ENCODE measurements around the gene PIH1D1.

Gene PIH1D1

GRCh38 chr19:49417088-49417487 is 34.5 kb downstream of the PIH1D1 start:
- no peaks in the 10 kb centered on the region for H3K36me3 ChIP-seq (ENCODE audit: control insufficient read depth, insufficient read depth, low read length)
- H3K4me3 ChIP-seq (ENCODE audit: low read depth, low read length), result no peak overlapping the region
- H3K4me1 ChIP-seq (ENCODE audit: control insufficient read depth, insufficient read depth, low read length), result peaks cover 6% of the 10 kb centered on the region
- H3K9ac ChIP-seq (ENCODE audit: low read depth, low read length), result no peak overlapping the region
- H3K9me3 ChIP-seq (ENCODE audit: control insufficient read depth, insufficient read depth, low read length), result no peaks in the 10 kb centered on the region
- peaks cover 16% of the 10 kb centered on the region for H3K27me3 ChIP-seq (ENCODE audit: control insufficient read depth, insufficient read depth, low read length)

GRCh38 chr19:49415810-49416200 is 35.8 kb downstream of the PIH1D1 start:
- Histone ChIP-seq H3K36me3 (ENCODE audit: control insufficient read depth, insufficient read depth, low read length) (no peaks in the 10 kb centered on the region), H3K9ac (ENCODE audit: low read depth, low read length) (no peak overlapping the region), H3K27me3 (ENCODE audit: control insufficient read depth, insufficient read depth, low read length) (peaks cover 6% of the 10 kb centered on the region), H3K9me3 (ENCODE audit: control insufficient read depth, insufficient read depth, low read length) (no peaks in the 10 kb centered on the region), H3K4me3 (ENCODE audit: low read depth, low read length) (no peak overlapping the region), H3K4me1 (ENCODE audit: control insufficient read depth, insufficient read depth, low read length) (peaks cover 5% of the 10 kb centered on the region)

GRCh38 chr19:49415102-49415809 is 36.4 kb downstream of the PIH1D1 start:
- no peaks in the 10 kb centered on the region for H3K4me1 ChIP-seq (ENCODE audit: control insufficient read depth, insufficient read depth, low read length)
- H3K36me3 ChIP-seq (ENCODE audit: control insufficient read depth, insufficient read depth, low read length), result no peaks in the 10 kb centered on the region
- no peaks in the 10 kb centered on the region for H3K9me3 ChIP-seq (ENCODE audit: control insufficient read depth, insufficient read depth, low read length)
- peaks cover 4% of the 10 kb centered on the region for H3K27me3 ChIP-seq (ENCODE audit: control insufficient read depth, insufficient read depth, low read length)
- no peak overlapping the region for H3K4me3 ChIP-seq (ENCODE audit: low read depth, low read length)
- H3K9ac ChIP-seq (ENCODE audit: low read depth, low read length), result peak overlapping the region; percentile 54

- no peaks in the 10 kb centered on the region for H3K9me3 ChIP-seq (ENCODE audit: control insufficient read depth, insufficient read depth, low read length)
- H3K4me3 ChIP-seq (ENCODE audit: low read depth, low read length), result no peak overlapping the region
- H3K9ac ChIP-seq (ENCODE audit: low read depth, low read length), result no peak overlapping the region
- H3K4me1 ChIP-seq (ENCODE audit: control insufficient read depth, insufficient read depth, low read length), result no peaks in the 10 kb centered on the region
- H3K36me3 ChIP-seq (ENCODE audit: control insufficient read depth, insufficient read depth, low read length), result no peaks in the 10 kb centered on the region
- H3K27me3 ChIP-seq (ENCODE audit: control insufficient read depth, insufficient read depth, low read length), result peaks cover 4% of the 10 kb centered on the region
These were observed 37.4 kb downstream of the PIH1D1 start for GRCh38 chr19:49414256-49414655.

GRCh38 chr19:49413348-49413747 is 38.3 kb downstream of the PIH1D1 start:
- Histone ChIP-seq H3K4me1 (ENCODE audit: control insufficient read depth, insufficient read depth, low read length) (no peaks in the 10 kb centered on the region), H3K9me3 (ENCODE audit: control insufficient read depth, insufficient read depth, low read length) (no peaks in the 10 kb centered on the region), H3K27me3 (ENCODE audit: control insufficient read depth, insufficient read depth, low read length) (no peaks in the 10 kb centered on the region), H3K4me3 (ENCODE audit: low read depth, low read length) (no peak overlapping the region), H3K36me3 (ENCODE audit: control insufficient read depth, insufficient read depth, low read length) (no peaks in the 10 kb centered on the region), H3K9ac (ENCODE audit: low read depth, low read length) (no peak overlapping the region)

GRCh38 chr19:49411681-49412326 is 39.8 kb downstream of the PIH1D1 start:
- Histone ChIP-seq H3K9ac (ENCODE audit: low read depth, low read length) (no peak overlapping the region), H3K4me1 (ENCODE audit: control insufficient read depth, insufficient read depth, low read length) (no peaks in the 10 kb centered on the region), H3K36me3 (ENCODE audit: control insufficient read depth, insufficient read depth, low read length) (no peaks in the 10 kb centered on the region), H3K4me3 (ENCODE audit: low read depth, low read length) (no peak overlapping the region), H3K9me3 (ENCODE audit: control insufficient read depth, insufficient read depth, low read length) (no peaks in the 10 kb centered on the region), H3K27me3 (ENCODE audit: control insufficient read depth, insufficient read depth, low read length) (no peaks in the 10 kb centered on the region)

- H3K27me3 ChIP-seq (ENCODE audit: control insufficient read depth, insufficient read depth, low read length), result no peaks in the 10 kb centered on the region
- H3K4me3 ChIP-seq (ENCODE audit: low read depth, low read length), result no peak overlapping the region
- H3K36me3 ChIP-seq (ENCODE audit: control insufficient read depth, insufficient read depth, low read length), result no peaks in the 10 kb centered on the region
- H3K9ac ChIP-seq (ENCODE audit: low read depth, low read length), result no peak overlapping the region
- H3K4me1 ChIP-seq (ENCODE audit: control insufficient read depth, insufficient read depth, low read length), result peaks cover under 1% of the 10 kb centered on the region
- no peaks in the 10 kb centered on the region for H3K9me3 ChIP-seq (ENCODE audit: control insufficient read depth, insufficient read depth, low read length)
These were observed 42.1 kb downstream of the PIH1D1 start for GRCh38 chr19:49409441-49410029.

- no peak overlapping the region for H3K4me3 ChIP-seq (ENCODE audit: low read depth, low read length)
- H3K36me3 ChIP-seq (ENCODE audit: control insufficient read depth, insufficient read depth, low read length), result no peaks in the 10 kb centered on the region
- no peaks in the 10 kb centered on the region for H3K27me3 ChIP-seq (ENCODE audit: control insufficient read depth, insufficient read depth, low read length)
- H3K9ac ChIP-seq (ENCODE audit: low read depth, low read length), result no peak overlapping the region
- no peaks in the 10 kb centered on the region for H3K9me3 ChIP-seq (ENCODE audit: control insufficient read depth, insufficient read depth, low read length)
- H3K4me1 ChIP-seq (ENCODE audit: control insufficient read depth, insufficient read depth, low read length), result peaks cover 6% of the 10 kb centered on the region
These were observed 42.7 kb downstream of the PIH1D1 start for GRCh38 chr19:49408816-49409440.

GRCh38 chr19:49407482-49408015 is 44.1 kb downstream of the PIH1D1 start:
- Histone ChIP-seq H3K9me3 (ENCODE audit: control insufficient read depth, insufficient read depth, low read length) (no peaks in the 10 kb centered on the region), H3K27me3 (ENCODE audit: control insufficient read depth, insufficient read depth, low read length) (no peaks in the 10 kb centered on the region), H3K36me3 (ENCODE audit: control insufficient read depth, insufficient read depth, low read length) (no peaks in the 10 kb centered on the region), H3K9ac (ENCODE audit: low read depth, low read length) (no peak overlapping the region), H3K4me3 (ENCODE audit: low read depth, low read length) (no peak overlapping the region), H3K4me1 (ENCODE audit: control insufficient read depth, insufficient read depth, low read length) (peaks cover 12% of the 10 kb centered on the region)

GRCh38 chr19:49407079-49407478 is 44.5 kb downstream of the PIH1D1 start:
- Histone ChIP-seq H3K4me3 (ENCODE audit: low read depth, low read length) (no peak overlapping the region), H3K9me3 (ENCODE audit: control insufficient read depth, insufficient read depth, low read length) (no peaks in the 10 kb centered on the region), H3K36me3 (ENCODE audit: control insufficient read depth, insufficient read depth, low read length) (no peaks in the 10 kb centered on the region), H3K27me3 (ENCODE audit: control insufficient read depth, insufficient read depth, low read length) (no peaks in the 10 kb centered on the region), H3K4me1 (ENCODE audit: control insufficient read depth, insufficient read depth, low read length) (peaks cover 12% of the 10 kb centered on the region), H3K9ac (ENCODE audit: low read depth, low read length) (no peak overlapping the region)

- Histone ChIP-seq H3K4me3 (ENCODE audit: low read depth, low read length) (peak overlapping the region; percentile 27), H3K9me3 (ENCODE audit: control insufficient read depth, insufficient read depth, low read length) (no peaks in the 10 kb centered on the region), H3K9ac (ENCODE audit: low read depth, low read length) (peak overlapping the region; percentile 16), H3K27me3 (ENCODE audit: control insufficient read depth, insufficient read depth, low read length) (no peaks in the 10 kb centered on the region), H3K4me1 (ENCODE audit: control insufficient read depth, insufficient read depth, low read length) (peaks cover 12% of the 10 kb centered on the region), H3K36me3 (ENCODE audit: control insufficient read depth, insufficient read depth, low read length) (no peaks in the 10 kb centered on the region)
These were observed 48.0 kb downstream of the PIH1D1 start for GRCh38 chr19:49403404-49404187.
